ENCODE measurements around the gene KCNH1. TPM values are rescaled to one million over a fixed set of nuclear protein-coding genes. Genes with fewer than 3 reads are reported as not detected.

Gene KCNH1
- polyA plus RNA-seq, 3 donors, result 0.26 to 0.73 (median 0.31) TPM

GRCh38 chr1:210711825-210712612, 421.9 kb downstream of the KCNH1 start:
- DNase-seq (ENCODE audit: extremely low read depth in 1 of 11, low read depth in 9 of 11, low spot score in 4 of 11), result no peak

GRCh38 chr1:210709701-210710100, 424.2 kb downstream of the KCNH1 start:
- DNase-seq (ENCODE audit: extremely low read depth in 1 of 11, low read depth in 9 of 11, low spot score in 4 of 11), result no peak

- DNase-seq (ENCODE audit: extremely low read depth in 1 of 11, low read depth in 9 of 11, low spot score in 4 of 11), result no peak
These were observed 426.4 kb downstream of the KCNH1 start for GRCh38 chr1:210707300-210708240.

- DNase-seq (ENCODE audit: extremely low read depth in 1 of 11, low read depth in 9 of 11, low spot score in 4 of 11), result no peak
These were observed 427.7 kb downstream of the KCNH1 start for GRCh38 chr1:210706246-210706645.

GRCh38 chr1:210705086-210705485, 428.9 kb downstream of the KCNH1 start:
- no peak for DNase-seq (ENCODE audit: extremely low read depth in 1 of 11, low read depth in 9 of 11, low spot score in 4 of 11)

GRCh38 chr1:210703593-210703992, 430.4 kb downstream of the KCNH1 start:
- DNase-seq (ENCODE audit: extremely low read depth in 1 of 11, low read depth in 9 of 11, low spot score in 4 of 11), result no peak

GRCh38 chr1:210702506-210702905, 431.4 kb downstream of the KCNH1 start:
- DNase-seq (ENCODE audit: extremely low read depth in 1 of 11, low read depth in 9 of 11, low spot score in 4 of 11), result no peak

- no peak for DNase-seq (ENCODE audit: extremely low read depth in 1 of 11, low read depth in 9 of 11, low spot score in 4 of 11)
These were observed 433.4 kb downstream of the KCNH1 start for GRCh38 chr1:210700511-210700910.

GRCh38 chr1:210700083-210700482, 433.9 kb downstream of the KCNH1 start:
- DNase-seq (ENCODE audit: extremely low read depth in 1 of 11, low read depth in 9 of 11, low spot score in 4 of 11), result no peak

- no peak for DNase-seq (ENCODE audit: extremely low read depth in 1 of 11, low read depth in 9 of 11, low spot score in 4 of 11)
These were observed 435.3 kb downstream of the KCNH1 start for GRCh38 chr1:210698661-210699060.

GRCh38 chr1:210697185-210697584, 436.8 kb downstream of the KCNH1 start:
- DNase-seq (ENCODE audit: extremely low read depth in 1 of 11, low read depth in 9 of 11, low spot score in 4 of 11), result no peak

- DNase-seq (ENCODE audit: extremely low read depth in 1 of 11, low read depth in 9 of 11, low spot score in 4 of 11), result no peak
These were observed 437.2 kb downstream of the KCNH1 start for GRCh38 chr1:210696709-210697108.

GRCh38 chr1:210695026-210695425, 438.9 kb downstream of the KCNH1 start:
- no peak for DNase-seq (ENCODE audit: extremely low read depth in 1 of 11, low read depth in 9 of 11, low spot score in 4 of 11)

- no peak for DNase-seq (ENCODE audit: extremely low read depth in 1 of 11, low read depth in 9 of 11, low spot score in 4 of 11)
These were observed 441.2 kb downstream of the KCNH1 start for GRCh38 chr1:210692796-210693195.

GRCh38 chr1:210691039-210691610, 442.8 kb downstream of the KCNH1 start:
- no peak for DNase-seq (ENCODE audit: extremely low read depth in 1 of 11, low read depth in 9 of 11, low spot score in 4 of 11)

GRCh38 chr1:210690236-210690635, 443.7 kb downstream of the KCNH1 start:
- DNase-seq (ENCODE audit: extremely low read depth in 1 of 11, low read depth in 9 of 11, low spot score in 4 of 11), result no peak

- no peak for DNase-seq (ENCODE audit: extremely low read depth in 1 of 11, low read depth in 9 of 11, low spot score in 4 of 11)
These were observed 444.1 kb downstream of the KCNH1 start for GRCh38 chr1:210689826-210690225.

GRCh38 chr1:210688512-210689234, 445.3 kb downstream of the KCNH1 start:
- no peak for DNase-seq (ENCODE audit: extremely low read depth in 1 of 11, low read depth in 9 of 11, low spot score in 4 of 11)

GRCh38 chr1:210687582-210688279, 446.2 kb downstream of the KCNH1 start:
- DNase-seq (ENCODE audit: extremely low read depth in 1 of 11, low read depth in 9 of 11, low spot score in 4 of 11), result no peak
